B cell (primary cell): ENCODE data around the gene ZNF440.

Source experiments
- CTCF ChIP-seq: fragments of 200-600 bp; IDR thresholded peaks from one replicate; pipeline ENCODE4 v1.8.0; 2022; ENCODE audit warnings: antibody characterized with exemption, mild to moderate bottlenecking
- EZH2 ChIP-seq: IDR thresholded peaks from 2 replicates; pipeline ENCODE4 v1.6.1; 2012; ENCODE audit warnings: borderline replicate concordance, low read depth, mild to moderate bottlenecking, moderate library complexity, low read length; ENCODE audit not compliant: insufficient read depth, poor library complexity, severe bottlenecking

- no peak for TF ChIP-seq CTCF
- TF ChIP-seq EZH2, result no peak
These were observed at the start of gene ZNF440 for GRCh38 chr19:11814029-11814699.
